Large intestine (tissue), 3 donors: ENCODE results near the gene SSBP3. TPM values are rescaled to one million over a fixed set of nuclear protein-coding genes. Genes with fewer than 3 reads are reported as not detected.

ENCODE experiments used
- DNase-seq, 2 donors: peaks; one replicate each; pipeline versions ENCODE4 v3.0.0 to v3.0.0-alpha.2; 2013
- H3K27ac ChIP-seq: one replicate; pipeline ENCODE4 v1.5.1; 2013; ENCODE audit warnings: low read length
- H3K27me3 ChIP-seq: 2 replicates; pipeline ENCODE4 v1.6.1; 2013; ENCODE audit warnings: low read length; ENCODE audit not compliant: control insufficient read depth, insufficient read depth
- H3K36me3 ChIP-seq: 2 replicates; pipeline ENCODE4 v1.6.1; 2013; ENCODE audit warnings: low read length; ENCODE audit not compliant: control insufficient read depth, insufficient read depth
- H3K4me1 ChIP-seq: one replicate; pipeline ENCODE4 v1.6.1; 2013; ENCODE audit warnings: low read length; ENCODE audit not compliant: control insufficient read depth, insufficient read depth
- H3K4me3 ChIP-seq: one replicate; pipeline ENCODE4 v1.5.1; 2013; ENCODE audit warnings: low read length
- H3K9me3 ChIP-seq: one replicate; pipeline ENCODE4 v1.6.1; 2013; ENCODE audit warnings: mild to moderate bottlenecking, low read depth, low read length, moderate library complexity; ENCODE audit not compliant: control insufficient read depth
- WGBS: methylation state at CpG from one replicate; pipeline ENCODE4 v1.1.5; 2013; ENCODE audit warnings: low lambda C conversion rate; ENCODE audit not compliant: insufficient coverage; 5-methylcytosine and 5-hydroxymethylcytosine counted together
- polyA plus RNA-seq: library from polyadenylated mRNA; unstranded; fragments of 120-200 nt; gene quantifications from one replicate; pipeline ENCODE4 v1.2.1, GENCODE V29; 2013

The SSBP3 gene
- polyA plus RNA-seq, 1 donor, result 48.2 TPM

GRCh38 chr1:54246116-54246721 is 160.0 kb downstream of the SSBP3 start:
- Histone ChIP-seq H3K27ac (no peak overlapping the region), H3K36me3 (peaks cover 74% of the 10 kb centered on the region), H3K4me1 (no peaks in the 10 kb centered on the region), H3K9me3 (peaks cover 2% of the 10 kb centered on the region), H3K27me3 (no peaks in the 10 kb centered on the region), H3K4me3 (no peak overlapping the region)
- no CpG with 5 or more reads among the region's 10 CpGs for WGBS
- DNase-seq, result no peak

GRCh38 chr1:54245501-54245900 is 160.7 kb downstream of the SSBP3 start:
- H3K4me1 ChIP-seq, result no peaks in the 10 kb centered on the region
- H3K9me3 ChIP-seq, result peaks cover 2% of the 10 kb centered on the region
- no peaks in the 10 kb centered on the region for H3K27me3 ChIP-seq
- whole genome bisulfite sequencing, result no CpG with 5 or more reads among the region's 4 CpGs
- H3K4me3 ChIP-seq, result no peak overlapping the region
- H3K36me3 ChIP-seq, result peaks cover 73% of the 10 kb centered on the region
- DNase-seq, result no peak
- H3K27ac ChIP-seq, result no peak overlapping the region

GRCh38 chr1:54244655-54245054 is 161.5 kb downstream of the SSBP3 start:
- no CpG with 5 or more reads among the region's 7 CpGs for WGBS
- no peaks in the 10 kb centered on the region for H3K9me3 ChIP-seq
- no peak overlapping the region for H3K4me3 ChIP-seq
- no peaks in the 10 kb centered on the region for H3K4me1 ChIP-seq
- no peaks in the 10 kb centered on the region for H3K27me3 ChIP-seq
- DNase-seq, result no peak
- no peak overlapping the region for H3K27ac ChIP-seq
- peaks cover 72% of the 10 kb centered on the region for H3K36me3 ChIP-seq

GRCh38 chr1:54243022-54243421 is 163.2 kb downstream of the SSBP3 start:
- H3K27me3 ChIP-seq, result no peaks in the 10 kb centered on the region
- H3K9me3 ChIP-seq, result no peaks in the 10 kb centered on the region
- H3K4me3 ChIP-seq, result no peak overlapping the region
- no peaks in the 10 kb centered on the region for H3K4me1 ChIP-seq
- H3K36me3 ChIP-seq, result peaks cover 78% of the 10 kb centered on the region
- WGBS, result 100% methylated on average over 1 of the region's 13 CpGs
- H3K27ac ChIP-seq, result no peak overlapping the region
- DNase-seq, result no peak

- Histone ChIP-seq H3K9me3 (no peaks in the 10 kb centered on the region), H3K27me3 (no peaks in the 10 kb centered on the region), H3K36me3 (peaks cover 77% of the 10 kb centered on the region), H3K4me3 (no peak overlapping the region), H3K4me1 (no peaks in the 10 kb centered on the region), H3K27ac (no peak overlapping the region)
- no CpG with 5 or more reads among the region's 6 CpGs for WGBS
- DNase-seq, result no peak
These were observed 164.8 kb downstream of the SSBP3 start for GRCh38 chr1:54241364-54241763.

- Histone ChIP-seq H3K27ac (no peak overlapping the region), H3K4me3 (no peak overlapping the region), H3K4me1 (no peaks in the 10 kb centered on the region), H3K36me3 (peaks cover 73% of the 10 kb centered on the region), H3K27me3 (no peaks in the 10 kb centered on the region), H3K9me3 (no peaks in the 10 kb centered on the region)
- 89% methylated on average over 3 of the region's 12 CpGs for WGBS
- DNase-seq, result no peak
These were observed 165.4 kb downstream of the SSBP3 start for GRCh38 chr1:54240741-54241335.

GRCh38 chr1:54239631-54240031 is 166.6 kb downstream of the SSBP3 start:
- H3K4me3 ChIP-seq, result no peak overlapping the region
- H3K27me3 ChIP-seq, result no peaks in the 10 kb centered on the region
- no peaks in the 10 kb centered on the region for H3K9me3 ChIP-seq
- H3K4me1 ChIP-seq, result no peaks in the 10 kb centered on the region
- no CpG with 5 or more reads among the region's 10 CpGs for WGBS
- no peak overlapping the region for H3K27ac ChIP-seq
- no peak for DNase-seq
- H3K36me3 ChIP-seq, result peaks cover 62% of the 10 kb centered on the region

GRCh38 chr1:54239035-54239383 is 167.2 kb downstream of the SSBP3 start:
- Histone ChIP-seq H3K27me3 (no peaks in the 10 kb centered on the region), H3K4me1 (no peaks in the 10 kb centered on the region), H3K9me3 (no peaks in the 10 kb centered on the region), H3K27ac (no peak overlapping the region), H3K36me3 (peaks cover 61% of the 10 kb centered on the region), H3K4me3 (no peak overlapping the region)
- 100% methylated on average over 3 of the region's 5 CpGs for WGBS
- DNase-seq, result no peak

- H3K36me3 ChIP-seq, result peaks cover 57% of the 10 kb centered on the region
These were observed 167.7 kb downstream of the SSBP3 start for GRCh38 chr1:54238353-54239034.

GRCh38 chr1:54237586-54237985 is 168.6 kb downstream of the SSBP3 start:
- no peak for DNase-seq
- H3K27ac ChIP-seq, result no peak overlapping the region
- H3K4me3 ChIP-seq, result no peak overlapping the region
- H3K9me3 ChIP-seq, result peaks cover 4% of the 10 kb centered on the region
- no peaks in the 10 kb centered on the region for H3K27me3 ChIP-seq
- H3K4me1 ChIP-seq, result no peaks in the 10 kb centered on the region
- WGBS, result no CpG with 5 or more reads among the region's 10 CpGs
- peaks cover 50% of the 10 kb centered on the region for H3K36me3 ChIP-seq

More at GRCh38 chr1:54238353-54239034, 167.7 kb downstream of the SSBP3 start:
- H3K4me3 ChIP-seq, result no peak overlapping the region
- DNase-seq, result no peak
- H3K4me1 ChIP-seq, result no peaks in the 10 kb centered on the region
- no peaks in the 10 kb centered on the region for H3K27me3 ChIP-seq
- WGBS, result 92% methylated on average over 4 of the region's 12 CpGs
- no peaks in the 10 kb centered on the region for H3K9me3 ChIP-seq
- H3K27ac ChIP-seq, result no peak overlapping the region
